ENCODE results near the gene PPFIA3.
"Not testable (repeated sequence)": the region's sequence is repeated elsewhere in the genome, so short reads cannot be mapped to it uniquely, and the experiment has no call there.

PPFIA3 gene

GRCh38 chr19:49119411-49120324 is at the start of gene PPFIA3:
PPFIA3 (plus strand) TSS chr19:49119544; CDS start chr19:49127874, 8,330 bp downstream.
- no peak for DNase-seq

- DNase-seq, result no peak
Measured at GRCh38 chr19:49070416-49070815, 48.9 kb upstream of the PPFIA3 start.

- no peak for DNase-seq
Measured at GRCh38 chr19:49071860-49072547, 47.3 kb upstream of the PPFIA3 start.

GRCh38 chr19:49073514-49074378 is 45.6 kb upstream of the PPFIA3 start:
- no peak for DNase-seq

GRCh38 chr19:49074869-49075268 is 44.5 kb upstream of the PPFIA3 start:
- DNase-seq, result not testable (repeated sequence)

GRCh38 chr19:49080392-49080791 is 39.0 kb upstream of the PPFIA3 start:
- DNase-seq, result no peak

- no peak for DNase-seq
Measured at GRCh38 chr19:49081273-49081672, 38.1 kb upstream of the PPFIA3 start.

- DNase-seq, result no peak
Measured at GRCh38 chr19:49084206-49085019, 34.9 kb upstream of the PPFIA3 start.

GRCh38 chr19:49085020-49085867 is 34.1 kb upstream of the PPFIA3 start, which contains the start of gene SNRNP70:
SNRNP70 (plus strand) TSS chr19:49085451; CDS start chr19:49086415, 964 bp downstream.
- peak; percentile 98 for DNase-seq

GRCh38 chr19:49085868-49086232 is 33.5 kb upstream of the PPFIA3 start:
- DNase-seq, result no peak

- no peak for DNase-seq
Measured at GRCh38 chr19:49086296-49086695, 33.0 kb upstream of the PPFIA3 start.

GRCh38 chr19:49091391-49092038 is 27.8 kb upstream of the PPFIA3 start:
- DNase-seq, result no peak

- DNase-seq, result no peak
Measured at GRCh38 chr19:49092686-49093085, 26.7 kb upstream of the PPFIA3 start.

- no peak for DNase-seq
Measured at GRCh38 chr19:49094505-49095482, 24.6 kb upstream of the PPFIA3 start.

GRCh38 chr19:49097453-49098288 is 21.7 kb upstream of the PPFIA3 start:
- DNase-seq, result peak; percentile 40

- no peak for DNase-seq
Measured at GRCh38 chr19:49098795-49099194, 20.5 kb upstream of the PPFIA3 start.

- DNase-seq, result no peak
Measured at GRCh38 chr19:49101160-49101559, 18.2 kb upstream of the PPFIA3 start.

GRCh38 chr19:49102303-49102702 is 17.0 kb upstream of the PPFIA3 start:
- no peak for DNase-seq

Measured in NCI-H2107 (cell line).